GM12878 (cell line): Measurements from ENCODE around the gene BRWD1. TPM values are rescaled to one million over a fixed set of nuclear protein-coding genes. Genes with fewer than 3 reads are reported as not detected.

Experiments
- BHLHE40 ChIP-seq, 2 experiments: fragments of 450-650 bp in 1 of 2; IDR thresholded peaks; 2 replicates each; pipeline ENCODE4 v1.6.1; 2011 to 2017; ENCODE audit warnings: low read depth in 2 of 2, borderline replicate concordance in 1 of 2, improper control_type of control experiment in 1 of 2, low read length in 1 of 2, mild to moderate bottlenecking in 1 of 2
- FOXM1 ChIP-seq: IDR thresholded peaks from 2 replicates; pipeline ENCODE4 v1.6.1; 2012; ENCODE audit warnings: low read depth, mild to moderate bottlenecking, inconsistent platforms, low read length, moderate library complexity
- IKZF2 ChIP-seq, 2 experiments: fragments of 450-650 bp; IDR thresholded peaks; 2 replicates each; pipeline ENCODE4 v1.6.1; 2017; ENCODE audit warnings: mild to moderate bottlenecking in 2 of 2, moderate library complexity in 2 of 2
- MXI1 ChIP-seq: fragments of 150-350 bp; IDR thresholded peaks from 2 replicates; pipeline ENCODE4 v1.6.1; 2011; ENCODE audit warnings: low read depth, mild to moderate bottlenecking, inconsistent platforms, low read length, improper control_type of control experiment
- MYC ChIP-seq: IDR thresholded peaks from 2 replicates; pipeline ENCODE4 v1.6.1; 2011; ENCODE audit warnings: mild to moderate bottlenecking, low read length, moderate library complexity, inconsistent platforms; ENCODE audit not compliant: insufficient read depth, insufficient replicate concordance, insufficient read length, severe bottlenecking
- NFXL1 ChIP-seq: fragments of 450-650 bp; IDR thresholded peaks from 2 replicates; pipeline ENCODE4 v1.6.1; 2017; ENCODE audit warnings: antibody characterized with exemption, mild to moderate bottlenecking, borderline replicate concordance
- NRF1 ChIP-seq: conservative IDR thresholded peaks from 2 replicates; pipeline ENCODE4 v1.6.1; 2011; ENCODE audit warnings: mild to moderate bottlenecking, low read depth, low read length, improper control_type of control experiment
- PKNOX1 ChIP-seq: fragments of 450-650 bp; IDR thresholded peaks from 2 replicates; pipeline ENCODE4 v1.6.1; 2016; ENCODE audit warnings: mild to moderate bottlenecking
- RB1 ChIP-seq: fragments of 450-650 bp; formaldehyde crosslinking; IDR thresholded peaks from 2 replicates; pipeline ENCODE4 v1.6.1; 2017; ENCODE audit warnings: mild to moderate bottlenecking, borderline replicate concordance
- RFX5 ChIP-seq: IDR thresholded peaks from 2 replicates; pipeline ENCODE4 v1.6.1; 2011; ENCODE audit warnings: low read depth, low read length, improper control_type of control experiment
- SRF ChIP-seq, 2 experiments: IDR thresholded peaks; 2 replicates each; pipeline ENCODE4 v1.6.1; 2011; ENCODE audit warnings: low read depth in 2 of 2, low read length in 2 of 2, mild to moderate bottlenecking in 1 of 2, moderate library complexity in 1 of 2
- SUPT20H ChIP-seq: IDR thresholded peaks from 2 replicates; pipeline ENCODE4 v1.6.1; 2011; ENCODE audit warnings: low read depth, mild to moderate bottlenecking, low read length, moderate library complexity, borderline replicate concordance; ENCODE audit not compliant: control insufficient read depth
- SUZ12 ChIP-seq: fragments of 200-600 bp; sonication (generic); IDR thresholded peaks from one replicate; pipeline ENCODE4 v1.6.1; 2018; ENCODE audit warnings: antibody characterized with exemption, mild to moderate bottlenecking; ENCODE audit not compliant: unreplicated experiment
- TAF1 ChIP-seq: IDR thresholded peaks from 2 replicates; pipeline ENCODE4 v1.6.1; 2011; ENCODE audit warnings: mild to moderate bottlenecking, low read depth, low read length, borderline replicate concordance
- TCF3 ChIP-seq: IDR thresholded peaks from 2 replicates; pipeline ENCODE4 v1.6.1; 2012; ENCODE audit warnings: low read depth, mild to moderate bottlenecking, low read length, borderline replicate concordance; ENCODE audit not compliant: insufficient read depth
- TCF7 ChIP-seq: IDR thresholded peaks from 2 replicates; pipeline ENCODE4 v1.6.1; 2014; ENCODE audit warnings: antibody characterized with exemption, borderline replicate concordance
- WRNIP1 ChIP-seq: IDR thresholded peaks from 2 replicates; pipeline ENCODE4 v1.6.1; 2011; ENCODE audit warnings: low read depth, low read length, improper control_type of control experiment, borderline replicate concordance
- ZBED1 ChIP-seq: IDR thresholded peaks from 2 replicates; pipeline ENCODE4 v1.6.1; 2016; ENCODE audit warnings: borderline replicate concordance
- ZNF384 ChIP-seq: IDR thresholded peaks from 2 replicates; pipeline ENCODE4 v1.6.1; 2012; ENCODE audit warnings: low read depth, mild to moderate bottlenecking, low read length, improper control_type of control experiment, borderline replicate concordance
- polyA plus RNA-seq, 11 experiments: library from polyadenylated mRNA; depleted of rRNA in 4 of 11; unstranded in 6 of 11; stranded (reverse) in 5 of 11; fragments of >200 nt; fragmentation: Nextera tagmentation in 4 of 11; fragmentation: Illumina TruSeq in 1 of 11; extraction: Ambion mirVana in 4 of 11; extraction: Trizol in 1 of 11; gene quantifications; 1 replicate in 1 of 11; 2 replicates in 10 of 11; pipeline versions ENCODE4 v1.2.1 to v1.2.3, GENCODE V29; 2011 to 2016; ENCODE audit warnings: inconsistent platforms in 2 of 11, missing spikeins in 2 of 11, low read depth in 1 of 11
- total RNA-seq, 4 experiments: library from RNA; depleted of rRNA in 3 of 4; stranded (reverse); fragments of >200 nt in 3 of 4; fragmentation: Illumina TruSeq in 1 of 4; extraction: Trizol in 1 of 4; gene quantifications; 2 replicates each; pipeline versions ENCODE4 v1.2.1 to v1.2.3, GENCODE V29; 2013 to 2021
- TF ChIP-seq, protein P1 (sequence below): IDR thresholded peaks from 2 replicates; pipeline ENCODE4 v1.6.1; 2012; ENCODE audit warnings: mild to moderate bottlenecking, low read depth, low read length
- TF ChIP-seq, protein P2 (sequence below): IDR thresholded peaks from 2 replicates; pipeline ENCODE4 v1.6.1; 2012; ENCODE audit warnings: low read depth, low read length, improper control_type of control experiment
- TF ChIP-seq, protein P3 (sequence below): fragments of 450-650 bp; IDR thresholded peaks from 2 replicates; pipeline ENCODE4 v1.6.1; 2018; ENCODE audit warnings: borderline replicate concordance, mild to moderate bottlenecking; ENCODE audit not compliant: partially characterized antibody

The BRWD1 gene
- total and polyA plus RNA-seq, 10 of the 15 experiments (the other 5 are each of a cell fraction or from before 2014, with no cell fraction given) = 3.1 to 19.0 (median 13.5) TPM

GRCh38 chr21:39312112-39313041 is 1.1 kb downstream of the BRWD1 start (continued):
- TF ChIP-seq ZNF384 (no peak), TAF1 (no peak), FOXM1 (no peak), SUPT20H (no peak), SRF (IDR thresholded peaks at IDR 0.05; ENCODE audit: low read depth in 2 of 2, low read length in 2 of 2) (no peak), RFX5 (peak; percentile 29; the same call in 1 of the 2 replicates), NRF1 (no peak), PKNOX1 (peak; percentile 63), ZBED1 (no peak), MXI1 (no peak), SUZ12 (no peak), BHLHE40 (IDR thresholded peaks at IDR 0.05; ENCODE audit: borderline replicate concordance in 1 of 2, low read depth in 2 of 2, low read length in 1 of 2) (peak in 1 of 2 experiments; percentile 42; a peak in 1 of 4 replicates), MYC (no peak), NFXL1 (no peak), WRNIP1 (no peak), IKZF2 (IDR thresholded peaks at IDR 0.05) (no peak), TCF7 (no peak), RB1 (no peak), TCF3 (no peak)
- TF ChIP-seq, protein P1, sequence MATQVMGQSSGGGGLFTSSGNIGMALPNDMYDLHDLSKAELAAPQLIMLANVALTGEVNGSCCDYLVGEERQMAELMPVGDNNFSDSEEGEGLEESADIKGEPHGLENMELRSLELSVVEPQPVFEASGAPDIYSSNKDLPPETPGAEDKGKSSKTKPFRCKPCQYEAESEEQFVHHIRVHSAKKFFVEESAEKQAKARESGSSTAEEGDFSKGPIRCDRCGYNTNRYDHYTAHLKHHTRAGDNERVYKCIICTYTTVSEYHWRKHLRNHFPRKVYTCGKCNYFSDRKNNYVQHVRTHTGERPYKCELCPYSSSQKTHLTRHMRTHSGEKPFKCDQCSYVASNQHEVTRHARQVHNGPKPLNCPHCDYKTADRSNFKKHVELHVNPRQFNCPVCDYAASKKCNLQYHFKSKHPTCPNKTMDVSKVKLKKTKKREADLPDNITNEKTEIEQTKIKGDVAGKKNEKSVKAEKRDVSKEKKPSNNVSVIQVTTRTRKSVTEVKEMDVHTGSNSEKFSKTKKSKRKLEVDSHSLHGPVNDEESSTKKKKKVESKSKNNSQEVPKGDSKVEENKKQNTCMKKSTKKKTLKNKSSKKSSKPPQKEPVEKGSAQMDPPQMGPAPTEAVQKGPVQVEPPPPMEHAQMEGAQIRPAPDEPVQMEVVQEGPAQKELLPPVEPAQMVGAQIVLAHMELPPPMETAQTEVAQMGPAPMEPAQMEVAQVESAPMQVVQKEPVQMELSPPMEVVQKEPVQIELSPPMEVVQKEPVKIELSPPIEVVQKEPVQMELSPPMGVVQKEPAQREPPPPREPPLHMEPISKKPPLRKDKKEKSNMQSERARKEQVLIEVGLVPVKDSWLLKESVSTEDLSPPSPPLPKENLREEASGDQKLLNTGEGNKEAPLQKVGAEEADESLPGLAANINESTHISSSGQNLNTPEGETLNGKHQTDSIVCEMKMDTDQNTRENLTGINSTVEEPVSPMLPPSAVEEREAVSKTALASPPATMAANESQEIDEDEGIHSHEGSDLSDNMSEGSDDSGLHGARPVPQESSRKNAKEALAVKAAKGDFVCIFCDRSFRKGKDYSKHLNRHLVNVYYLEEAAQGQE = no peak
- TF ChIP-seq, protein P2, sequence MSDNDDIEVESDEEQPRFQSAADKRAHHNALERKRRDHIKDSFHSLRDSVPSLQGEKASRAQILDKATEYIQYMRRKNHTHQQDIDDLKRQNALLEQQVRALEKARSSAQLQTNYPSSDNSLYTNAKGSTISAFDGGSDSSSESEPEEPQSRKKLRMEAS = no peak
- TF ChIP-seq, protein P3, sequence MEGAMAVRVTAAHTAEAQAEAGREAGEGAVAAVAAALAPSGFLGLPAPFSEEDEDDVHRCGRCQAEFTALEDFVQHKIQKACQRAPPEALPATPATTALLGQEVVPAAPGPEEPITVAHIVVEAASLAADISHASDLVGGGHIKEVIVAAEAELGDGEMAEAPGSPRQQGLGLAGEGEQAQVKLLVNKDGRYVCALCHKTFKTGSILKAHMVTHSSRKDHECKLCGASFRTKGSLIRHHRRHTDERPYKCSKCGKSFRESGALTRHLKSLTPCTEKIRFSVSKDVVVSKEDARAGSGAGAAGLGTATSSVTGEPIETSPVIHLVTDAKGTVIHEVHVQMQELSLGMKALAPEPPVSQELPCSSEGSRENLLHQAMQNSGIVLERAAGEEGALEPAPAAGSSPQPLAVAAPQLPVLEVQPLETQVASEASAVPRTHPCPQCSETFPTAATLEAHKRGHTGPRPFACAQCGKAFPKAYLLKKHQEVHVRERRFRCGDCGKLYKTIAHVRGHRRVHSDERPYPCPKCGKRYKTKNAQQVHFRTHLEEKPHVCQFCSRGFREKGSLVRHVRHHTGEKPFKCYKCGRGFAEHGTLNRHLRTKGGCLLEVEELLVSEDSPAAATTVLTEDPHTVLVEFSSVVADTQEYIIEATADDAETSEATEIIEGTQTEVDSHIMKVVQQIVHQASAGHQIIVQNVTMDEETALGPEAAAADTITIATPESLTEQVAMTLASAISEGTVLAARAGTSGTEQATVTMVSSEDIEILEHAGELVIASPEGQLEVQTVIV = no peak
